LNCaP clone FGC (cell line): ENCODE data around the gene BHMT.
"Not testable (repeated sequence)": the region's sequence is repeated elsewhere in the genome, so short reads cannot be mapped to it uniquely, and the experiment has no call there.

Experiments used
- DNase-seq: peaks from one replicate; pipeline ENCODE4 v3.0.0-alpha.2; 2011; ENCODE audit warnings: low read depth
- H3K4me3 ChIP-seq: 2 replicates; pipeline ENCODE4 v1.5.1; 2011; ENCODE audit warnings: mild to moderate bottlenecking, low read depth, low read length, control low read depth
- CTCF ChIP-seq: IDR thresholded peaks from 2 replicates; pipeline ENCODE4 v1.5.1; 2012; ENCODE audit warnings: mild to moderate bottlenecking; ENCODE audit not compliant: control insufficient read depth, insufficient read depth; ENCODE audit errors: extremely low read depth

BHMT gene

GRCh38 chr5:79171635-79172245 is 60.1 kb downstream of the BHMT start:
- no peak overlapping the region for H3K4me3 ChIP-seq
- TF ChIP-seq CTCF = no peak
- no peak for DNase-seq

- no peak for DNase-seq
- H3K4me3 ChIP-seq = no peak overlapping the region
- no peak for TF ChIP-seq CTCF
Measured at GRCh38 chr5:79172269-79172668, 60.7 kb downstream of the BHMT start.

- DNase-seq = peak; percentile 92
- no peak overlapping the region for H3K4me3 ChIP-seq
- TF ChIP-seq CTCF = no peak
Measured at GRCh38 chr5:79173626-79174025, 62.0 kb downstream of the BHMT start.

GRCh38 chr5:79180449-79180848 is 68.8 kb downstream of the BHMT start:
- not testable (repeated sequence) for DNase-seq, H3K4me3 ChIP-seq

GRCh38 chr5:79181419-79182022 is 69.9 kb downstream of the BHMT start:
- no peak overlapping the region for H3K4me3 ChIP-seq
- no peak for TF ChIP-seq CTCF
- DNase-seq = no peak
